ENCODE data around the gene SAMD3. TPM values are rescaled to one million over a fixed set of nuclear protein-coding genes. Genes with fewer than 3 reads are reported as not detected.

SAMD3 gene
- total and polyA plus RNA-seq, 7 donors: 0.81 to 3.7 (median 2.3) TPM; not detected in 3

DNA sequence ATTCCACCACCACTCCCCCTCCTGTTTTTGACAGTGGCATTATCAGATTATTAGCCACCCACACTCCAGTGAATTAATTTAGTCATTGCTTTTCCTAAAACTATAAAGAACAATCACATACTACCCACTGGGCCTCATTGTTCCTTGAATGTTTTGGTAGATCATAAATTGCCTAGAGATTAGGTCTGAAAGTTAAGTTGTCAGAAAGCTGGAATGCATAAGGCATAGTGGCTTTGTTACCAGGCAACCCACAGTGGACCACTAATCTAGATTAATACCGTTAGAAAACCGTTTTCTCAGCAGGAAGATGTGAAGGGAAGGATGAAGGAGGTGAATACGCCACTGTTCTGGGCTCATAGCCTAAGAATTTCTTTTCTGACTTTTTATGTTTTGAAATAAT, 75.6 kb downstream of the SAMD3 start:
- 90 to 91% methylated on average over 3 of the region's 3 CpGs for WGBS, 2 donors

GRCh38 chr6:130143709-130144108, 79.0 kb downstream of the SAMD3 start:
- Histone ChIP-seq H3K9me3 (no peaks in the 10 kb centered on the region), H3K27ac (no peak overlapping the region), H3K27me3 (no peaks in the 10 kb centered on the region), H3K36me3 (no peaks in the 10 kb centered on the region), H3K4me1 (no peaks in the 10 kb centered on the region), H3K4me3 (no peak overlapping the region)
- intact Hi-C loops (cut with DNase I): no loop called here
- TF ChIP-seq POLR2AphosphoS5 (IDR thresholded peaks at IDR 0.05) (no peak), CTCF (IDR thresholded peaks at IDR 0.05) (no peak), POLR2A (IDR thresholded peaks at IDR 0.05) (no peak), EP300 (IDR thresholded peaks at IDR 0.05) (no peak)
- DNase-seq: no peak
- 96 to 97% methylated on average over 3 of the region's 3 CpGs for WGBS, 2 donors

More for the DNA sequence above, 75.6 kb downstream of the SAMD3 start:
- Histone ChIP-seq H3K36me3 (no peaks in the 10 kb centered on the region), H3K27me3 (no peaks in the 10 kb centered on the region), H3K27ac (no peak overlapping the region), H3K9me3 (no peaks in the 10 kb centered on the region), H3K4me3 (no peak overlapping the region), H3K4me1 (no peaks in the 10 kb centered on the region)
- DNase-seq: no peak
- no peak for TF ChIP-seq EP300 (IDR thresholded peaks at IDR 0.05)
- no peak for TF ChIP-seq POLR2AphosphoS5 (IDR thresholded peaks at IDR 0.05)
- no peak for TF ChIP-seq CTCF (IDR thresholded peaks at IDR 0.05)
- no peak for TF ChIP-seq POLR2A (IDR thresholded peaks at IDR 0.05)
- intact Hi-C loops (cut with DNase I): no loop called here

GRCh38 chr6:130140084-130140483, 82.7 kb downstream of the SAMD3 start:
- H3K27me3 ChIP-seq: no peaks in the 10 kb centered on the region
- H3K4me1 ChIP-seq: no peaks in the 10 kb centered on the region
- no peak overlapping the region for H3K27ac ChIP-seq
- TF ChIP-seq POLR2A (IDR thresholded peaks at IDR 0.05): no peak
- TF ChIP-seq CTCF (IDR thresholded peaks at IDR 0.05): no peak
- TF ChIP-seq POLR2AphosphoS5 (IDR thresholded peaks at IDR 0.05): no peak
- TF ChIP-seq EP300 (IDR thresholded peaks at IDR 0.05): no peak
- no peak for DNase-seq
- H3K4me3 ChIP-seq: no peak overlapping the region
- WGBS, 2 donors: 90 to 95% methylated on average over 2 of the region's 2 CpGs
- H3K9me3 ChIP-seq: no peaks in the 10 kb centered on the region
- intact Hi-C loops (cut with DNase I): no loop called here
- no peaks in the 10 kb centered on the region for H3K36me3 ChIP-seq

DNA sequence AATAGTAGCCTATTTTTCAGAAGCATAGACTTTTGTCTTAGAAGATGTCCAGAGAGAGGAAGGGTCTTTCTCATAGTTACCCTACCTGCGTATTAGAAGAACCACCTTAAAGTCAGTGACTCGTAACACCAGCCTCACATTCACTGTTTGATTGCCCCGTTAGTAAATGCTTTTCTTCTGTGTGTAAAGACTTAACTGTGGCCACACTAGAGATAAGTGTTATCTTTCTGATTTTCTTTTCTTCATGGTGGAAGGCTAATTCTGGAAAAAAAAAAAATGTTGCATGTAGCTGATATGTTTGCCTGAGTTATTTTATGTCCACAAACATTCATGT, 83.9 kb downstream of the SAMD3 start:
- Histone ChIP-seq H3K27me3 (no peaks in the 10 kb centered on the region), H3K9me3 (no peaks in the 10 kb centered on the region), H3K36me3 (no peaks in the 10 kb centered on the region), H3K4me1 (no peaks in the 10 kb centered on the region), H3K27ac (no peak overlapping the region), H3K4me3 (no peak overlapping the region)
- no peak for TF ChIP-seq CTCF (IDR thresholded peaks at IDR 0.05)
- TF ChIP-seq EP300 (IDR thresholded peaks at IDR 0.05): no peak
- no peak for TF ChIP-seq POLR2AphosphoS5 (IDR thresholded peaks at IDR 0.05)
- TF ChIP-seq POLR2A (IDR thresholded peaks at IDR 0.05): no peak
- 78 to 80% methylated on average over 3 of the region's 3 CpGs for WGBS, 2 donors
- intact Hi-C loops (cut with DNase I): no loop called here
- DNase-seq: no peak

DNA sequence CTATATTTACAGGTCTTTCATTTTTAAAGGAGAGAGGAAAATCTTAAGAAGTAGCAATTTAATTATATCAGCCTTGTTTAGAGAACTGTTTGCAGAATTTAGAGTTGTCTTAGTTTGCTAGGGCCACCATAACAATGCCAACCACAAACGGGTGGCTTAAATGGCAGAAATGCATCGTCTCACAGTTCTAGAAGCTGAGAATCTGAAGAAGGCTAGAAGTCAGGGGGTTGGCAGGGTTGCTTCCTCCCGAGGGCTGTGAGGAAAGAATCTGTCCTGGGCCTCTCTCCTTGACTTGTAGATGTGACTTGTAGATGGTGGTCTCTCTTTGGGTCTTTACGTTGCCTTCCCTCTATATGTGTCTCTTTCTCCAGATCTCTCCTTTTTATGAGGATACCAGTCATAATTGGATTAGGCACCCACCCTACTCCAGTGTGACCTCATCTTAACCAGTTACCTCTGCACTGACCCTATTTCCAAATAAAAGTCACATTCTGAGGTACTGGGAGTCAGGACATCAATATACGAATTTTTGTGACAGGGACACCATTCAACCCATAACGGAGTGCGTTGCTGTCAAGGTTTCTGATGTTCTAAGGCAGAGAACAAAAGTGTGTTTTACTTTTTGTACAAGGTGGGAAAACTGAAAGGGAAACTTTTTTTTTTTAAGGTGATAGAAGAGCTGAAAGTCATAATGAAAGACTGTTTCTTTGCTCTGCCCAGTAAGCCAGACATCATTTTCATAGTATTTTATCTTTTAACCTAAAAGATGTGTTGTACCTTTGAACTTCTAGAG, 84.4 kb downstream of the SAMD3 start:
- intact Hi-C loops (cut with DNase I): no loop called here
- H3K4me3 ChIP-seq: no peak overlapping the region
- H3K9me3 ChIP-seq: no peaks in the 10 kb centered on the region
- no peak for TF ChIP-seq CTCF (IDR thresholded peaks at IDR 0.05)
- TF ChIP-seq POLR2AphosphoS5 (IDR thresholded peaks at IDR 0.05): no peak
- no peak for TF ChIP-seq EP300 (IDR thresholded peaks at IDR 0.05)
- no peak for TF ChIP-seq POLR2A (IDR thresholded peaks at IDR 0.05)
- DNase-seq: no peak
- H3K36me3 ChIP-seq: no peaks in the 10 kb centered on the region
- no peak overlapping the region for H3K27ac ChIP-seq
- 81 to 82% methylated on average over 7 of the region's 7 CpGs for WGBS, 2 donors
- H3K27me3 ChIP-seq: no peaks in the 10 kb centered on the region
- H3K4me1 ChIP-seq: no peaks in the 10 kb centered on the region

All from sigmoid colon (tissue), 7 donors.